Esophagus muscularis mucosa (tissue), 4 donors: ENCODE results near the gene ZNF484.

Source experiments
- CTCF ChIP-seq, 3 experiments: fragments of 200-600 bp in 2 of 3; fragments of 450-650 bp in 1 of 3; sonication (generic) in 2 of 3; IDR thresholded peaks; one replicate each; pipeline ENCODE4 v1.5.1; 2017 to 2019; ENCODE audit warnings: antibody characterized with exemption in 3 of 3, mild to moderate bottlenecking in 2 of 3, moderate library complexity in 1 of 3
- EP300 ChIP-seq: sonication (generic); formaldehyde crosslinking; IDR thresholded peaks from one replicate; pipeline ENCODE4 v1.6.1; 2017; ENCODE audit warnings: antibody characterized with exemption
- POLR2AphosphoS5 ChIP-seq, 2 donors: sonication (generic); formaldehyde crosslinking; IDR thresholded peaks; one replicate each; pipeline ENCODE4 v1.6.1; 2017; ENCODE audit warnings: antibody characterized with exemption in 2 of 2

GRCh38 chr9:92870289-92870688 lies 7.5 kb downstream of the ZNF484 start:
- no peak for TF ChIP-seq CTCF (IDR thresholded peaks at IDR 0.05)
- no peak for TF ChIP-seq POLR2AphosphoS5 (IDR thresholded peaks at IDR 0.05)
- TF ChIP-seq EP300: no peak
